Central memory CD8-positive, alpha-beta T cell (primary cell): ENCODE measurements around the gene MYL7.
"Not testable (repeated sequence)": the region's sequence is repeated elsewhere in the genome, so short reads cannot be mapped to it uniquely, and the experiment has no call there.

ENCODE experiments used
- ATAC-seq: fragments of 150-1000 bp; cut with Tn5 transposase; replicated peaks from 2 replicates; pipeline ENCODE4 v1.10.0; 2022; ENCODE audit warnings: mild to moderate bottlenecking, moderate FRiP score, moderate number of reproducible peaks; ENCODE audit not compliant: poor library complexity, severe bottlenecking; ENCODE audit errors: extremely low read depth
- DNase-seq, 2 donors: peaks; one replicate each; pipeline ENCODE4 v3.0.0; 2021; ENCODE audit warnings: low spot score in 2 of 2
- H3K27ac Mint-ChIP-seq: one replicate; pipeline ENCODE4 v1.8.0; 2022; ENCODE audit warnings: low read depth, mild to moderate bottlenecking, moderate library complexity, mixed read lengths
- H3K27me3 Mint-ChIP-seq: one replicate; pipeline ENCODE4 v1.8.0; 2022; ENCODE audit warnings: mixed read lengths
- H3K36me3 Mint-ChIP-seq: one replicate; pipeline ENCODE4 v1.8.0; 2022; ENCODE audit warnings: mild to moderate bottlenecking, moderate library complexity, mixed read lengths; ENCODE audit not compliant: insufficient read depth
- H3K4me1 Mint-ChIP-seq: one replicate; pipeline ENCODE4 v1.8.0; 2022; ENCODE audit warnings: mixed read lengths
- H3K4me3 Mint-ChIP-seq: one replicate; pipeline ENCODE4 v1.8.0; 2022; ENCODE audit warnings: mild to moderate bottlenecking, moderate library complexity, mixed read lengths
- H3K9me3 Mint-ChIP-seq: one replicate; pipeline ENCODE4 v1.8.0; 2022; ENCODE audit warnings: mixed read lengths

The MYL7 gene

DNA sequence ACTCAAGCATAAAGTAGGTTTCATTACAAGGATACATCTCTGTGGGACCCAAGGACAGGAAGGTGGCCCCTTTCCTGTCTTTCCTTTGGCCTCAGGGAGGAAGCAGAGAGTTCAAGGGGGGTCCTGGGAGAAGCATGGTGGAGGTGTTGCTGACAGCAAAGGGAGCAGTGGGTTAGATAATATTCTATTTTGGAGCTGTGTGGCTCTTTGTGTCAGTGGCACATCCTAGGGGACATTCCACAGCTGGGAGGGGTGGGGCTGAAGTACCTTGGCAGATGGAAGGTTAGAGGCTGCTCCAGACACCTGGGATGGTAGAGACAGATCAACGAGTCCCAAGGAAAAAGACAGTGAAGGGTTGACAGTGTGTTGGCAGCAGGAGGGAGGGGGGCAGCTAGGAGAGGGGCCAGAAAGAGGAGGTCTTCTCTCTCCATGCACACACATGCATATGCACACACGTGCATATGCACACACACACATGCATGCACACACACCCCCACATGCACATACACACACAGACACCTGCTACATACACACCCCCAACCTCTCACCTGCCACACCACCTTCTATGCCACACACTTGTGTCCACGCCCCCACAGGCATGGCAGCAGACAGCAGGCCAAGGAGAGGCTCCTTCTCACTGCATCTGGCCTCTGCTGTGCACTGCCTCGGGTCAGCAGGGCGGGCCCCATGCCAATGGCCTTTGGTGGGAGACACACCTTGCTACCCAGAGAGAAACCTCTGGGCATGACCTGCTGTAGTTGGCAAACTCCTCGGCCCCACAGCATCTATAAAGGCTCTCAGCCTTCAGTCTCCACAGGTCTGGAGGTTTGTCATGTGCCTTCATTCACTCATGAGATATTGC is 12.2 kb downstream of the MYL7 start:
- H3K36me3 Mint-ChIP-seq: peaks cover 3% of the 10 kb centered on the region
- no peaks in the 10 kb centered on the region for H3K27me3 Mint-ChIP-seq

DNA sequence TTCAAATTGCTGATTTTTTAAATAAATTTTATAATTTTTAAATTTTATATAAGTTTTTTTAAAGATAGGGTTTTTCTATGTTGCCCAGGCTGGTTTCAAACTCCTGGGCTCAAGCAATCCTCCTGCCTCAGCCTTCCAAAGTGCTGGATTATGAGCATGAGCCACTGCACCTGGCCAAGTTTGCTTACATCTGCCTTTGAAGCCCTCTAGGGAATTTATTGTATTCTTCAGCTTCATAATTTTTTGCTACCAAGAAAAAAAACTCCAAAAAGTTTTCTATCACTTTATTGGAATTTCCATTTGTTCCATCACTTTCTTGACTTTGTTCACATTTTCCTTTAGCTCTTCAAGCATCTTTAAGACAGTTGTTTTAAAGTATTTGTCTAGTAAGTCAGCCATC is 14.0 kb downstream of the MYL7 start:
- ATAC-seq: no peak
- no peaks in the 10 kb centered on the region for H3K9me3 Mint-ChIP-seq
- no peak overlapping the region for H3K4me3 Mint-ChIP-seq
- no peaks in the 10 kb centered on the region for H3K27me3 Mint-ChIP-seq
- no peak for DNase-seq
- peaks cover 16% of the 10 kb centered on the region for H3K4me1 Mint-ChIP-seq
- peaks cover 7% of the 10 kb centered on the region for H3K36me3 Mint-ChIP-seq
- H3K27ac Mint-ChIP-seq: no peak overlapping the region

More for the DNA sequence above, 12.2 kb downstream of the MYL7 start:
- DNase-seq: no peak
- no peak overlapping the region for H3K27ac Mint-ChIP-seq
- no peak for ATAC-seq
- no peaks in the 10 kb centered on the region for H3K9me3 Mint-ChIP-seq
- H3K4me1 Mint-ChIP-seq: peaks cover 5% of the 10 kb centered on the region
- H3K4me3 Mint-ChIP-seq: no peak overlapping the region

DNA sequence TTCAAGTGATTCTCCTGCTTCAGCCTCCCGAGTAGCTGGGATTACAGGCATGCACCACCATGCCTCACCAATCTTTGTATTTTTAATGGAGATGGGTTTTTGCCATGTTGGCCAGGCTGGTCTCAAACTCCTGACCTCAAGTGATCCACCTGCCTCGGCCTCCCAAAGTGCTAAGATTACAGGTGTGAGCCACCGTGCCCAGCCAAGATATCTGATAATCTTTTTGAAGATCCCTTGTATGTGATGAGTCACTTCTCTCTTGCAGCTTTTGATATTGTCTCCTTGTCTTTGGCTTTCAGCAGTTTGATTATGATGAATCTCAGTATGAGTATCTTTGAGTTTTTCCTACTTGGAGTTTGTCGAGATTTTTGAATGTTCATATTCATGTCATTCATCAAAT is 14.6 kb downstream of the MYL7 start:
- H3K4me3 Mint-ChIP-seq, ATAC-seq, DNase-seq, H3K36me3 Mint-ChIP-seq, H3K9me3 Mint-ChIP-seq, H3K27me3 Mint-ChIP-seq: not testable (repeated sequence)
- Mint-ChIP-seq H3K4me1 (peaks cover 16% of the 10 kb centered on the region), H3K27ac (peak overlapping the region; percentile 15)

DNA sequence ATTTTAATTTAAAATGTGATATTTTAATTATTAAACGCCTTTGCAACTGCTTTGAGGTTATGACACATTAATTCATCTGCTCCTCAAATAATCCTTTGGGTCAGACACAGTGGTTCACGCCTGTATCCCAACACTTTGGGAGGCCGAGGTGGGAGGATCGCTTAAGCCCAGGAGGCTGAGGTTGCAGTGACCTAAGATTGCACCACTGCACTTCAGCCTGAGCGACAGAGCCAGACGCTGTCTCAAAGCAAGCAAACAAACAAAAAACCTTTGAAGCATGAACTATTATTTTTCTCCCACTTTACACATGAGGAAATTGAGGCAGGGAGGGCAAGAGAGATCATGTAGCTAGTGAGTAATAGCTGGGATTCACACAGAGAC is 16.3 kb downstream of the MYL7 start:
- H3K36me3 Mint-ChIP-seq: peaks cover 8% of the 10 kb centered on the region
- no peaks in the 10 kb centered on the region for H3K27me3 Mint-ChIP-seq
- H3K9me3 Mint-ChIP-seq: no peaks in the 10 kb centered on the region
- ATAC-seq: no peak
- no peak for DNase-seq
- peak overlapping the region; percentile 16 for H3K27ac Mint-ChIP-seq
- H3K4me1 Mint-ChIP-seq: peaks cover 20% of the 10 kb centered on the region
- H3K4me3 Mint-ChIP-seq: peak overlapping the region; percentile 89

DNA sequence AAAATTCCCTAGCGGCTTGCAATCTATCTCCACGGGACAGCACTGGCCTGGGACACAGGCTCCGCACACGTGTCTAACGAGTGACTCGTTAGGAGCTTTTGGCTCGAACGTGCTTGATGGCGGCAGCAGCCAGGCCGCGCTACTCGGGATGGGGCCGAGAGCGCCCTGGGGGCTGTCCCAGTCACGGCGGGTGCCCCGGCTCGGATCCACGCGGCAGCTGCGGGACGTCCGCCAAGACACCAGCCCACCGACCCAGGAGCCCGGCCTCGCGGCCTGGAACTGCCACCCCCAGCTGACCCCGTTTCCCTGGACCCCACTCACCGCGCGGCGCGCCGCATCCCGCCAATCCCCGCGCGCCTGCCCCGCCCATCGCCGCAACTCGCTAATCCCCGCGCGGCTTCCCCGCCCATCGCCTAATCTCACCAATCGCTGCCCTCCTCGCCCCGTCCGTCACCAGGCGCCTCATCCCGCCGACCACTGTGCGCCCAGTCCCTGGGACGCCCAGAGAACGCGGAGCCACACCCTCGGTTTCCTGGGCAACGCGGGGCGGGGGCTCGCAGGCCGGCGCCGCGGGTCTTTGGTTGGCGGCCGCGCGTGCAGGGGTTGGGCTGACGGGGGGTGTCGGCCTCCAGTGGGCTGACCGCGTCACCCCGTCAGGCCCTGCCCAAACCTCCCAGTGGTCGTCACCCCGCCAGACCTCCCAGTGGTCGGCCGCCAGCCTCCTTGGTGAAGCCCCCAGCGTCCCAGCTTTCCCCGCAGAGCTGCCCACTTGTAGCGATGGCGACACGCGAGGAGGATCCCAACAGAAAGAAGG is 17.7 kb downstream of the MYL7 start, which contains the start of gene POLD2:
TSS of gene POLD2 (minus strand) at position 359 of the 814 bp plus-strand sequence. CDS start 1,495 bp downstream, outside the sequence.
- Mint-ChIP-seq H3K27me3 (no peaks in the 10 kb centered on the region), H3K4me3 (peak within 1 kb of the TSS; percentile 89), H3K4me1 (peaks cover 23% of the 10 kb centered on the region), H3K36me3 (peaks cover 12% of the 10 kb centered on the region), H3K27ac (peak within 1 kb of the TSS; percentile 96), H3K9me3 (no peaks in the 10 kb centered on the region)
- peak; percentile 88 to 93 for DNase-seq
- peak; percentile 100 for ATAC-seq

DNA sequence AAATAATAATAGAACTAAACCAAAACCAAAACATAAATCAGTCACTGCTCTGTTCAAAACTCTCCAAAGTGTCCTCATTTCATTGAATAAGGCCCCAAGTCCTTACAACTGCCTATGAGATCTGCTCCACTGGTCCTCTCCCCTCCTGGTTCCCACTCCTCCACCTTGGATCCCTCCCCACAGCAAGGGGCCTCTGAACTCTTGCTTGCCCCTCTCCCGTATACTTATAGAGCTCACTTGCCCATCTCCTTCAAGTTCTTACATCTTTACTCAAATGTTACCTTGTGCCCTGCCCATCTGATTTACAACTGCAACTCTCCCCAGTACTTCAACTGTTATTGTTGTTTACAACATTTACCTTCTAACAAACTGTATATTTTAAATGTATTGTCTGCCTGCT is 18.6 kb downstream of the MYL7 start:
- H3K27me3 Mint-ChIP-seq: no peaks in the 10 kb centered on the region
- no peak for ATAC-seq
- no peaks in the 10 kb centered on the region for H3K9me3 Mint-ChIP-seq
- no peak for DNase-seq
- peak overlapping the region; percentile 89 for H3K4me3 Mint-ChIP-seq
- peaks cover 23% of the 10 kb centered on the region for H3K4me1 Mint-ChIP-seq
- H3K27ac Mint-ChIP-seq: peak overlapping the region; percentile 64
- peaks cover 13% of the 10 kb centered on the region for H3K36me3 Mint-ChIP-seq

DNA sequence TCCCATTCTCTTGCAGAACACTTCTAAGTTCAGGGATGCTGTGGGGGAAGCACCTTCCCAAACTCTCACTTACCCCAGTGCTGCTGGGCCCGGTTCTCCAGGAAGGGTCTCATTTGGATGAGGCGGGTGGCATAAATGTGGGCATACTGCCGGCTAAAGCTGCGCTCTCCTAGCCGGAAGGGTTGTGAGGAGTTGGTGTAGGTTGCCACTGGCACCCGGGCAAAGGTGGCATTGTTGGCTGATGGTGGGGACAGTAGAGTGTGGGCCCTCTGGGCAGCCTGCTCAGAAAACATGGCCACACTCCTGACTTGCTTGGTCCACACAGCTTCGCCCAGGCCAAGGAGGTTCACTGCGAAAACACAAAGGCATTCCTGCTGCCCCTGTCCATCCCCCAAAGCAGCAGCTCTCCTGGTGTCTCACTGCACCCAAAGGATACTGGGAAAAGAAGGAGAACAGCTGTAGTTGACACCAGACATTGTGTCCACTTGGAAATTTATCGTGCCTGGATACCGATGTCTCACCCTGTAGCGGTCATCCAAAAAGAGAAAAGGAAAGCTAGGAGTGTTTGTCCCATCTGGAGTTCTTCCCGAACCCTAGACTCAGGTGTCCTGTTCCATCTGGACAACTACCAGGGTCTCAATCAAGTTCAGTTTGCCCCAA is 19.2 kb downstream of the MYL7 start:
- Mint-ChIP-seq H3K4me3 (peak overlapping the region; percentile 89), H3K4me1 (peaks cover 23% of the 10 kb centered on the region), H3K36me3 (peaks cover 13% of the 10 kb centered on the region), H3K27me3 (no peaks in the 10 kb centered on the region), H3K9me3 (no peaks in the 10 kb centered on the region), H3K27ac (peak overlapping the region; percentile 64)
- no peak for ATAC-seq
- DNase-seq: no peak

DNA sequence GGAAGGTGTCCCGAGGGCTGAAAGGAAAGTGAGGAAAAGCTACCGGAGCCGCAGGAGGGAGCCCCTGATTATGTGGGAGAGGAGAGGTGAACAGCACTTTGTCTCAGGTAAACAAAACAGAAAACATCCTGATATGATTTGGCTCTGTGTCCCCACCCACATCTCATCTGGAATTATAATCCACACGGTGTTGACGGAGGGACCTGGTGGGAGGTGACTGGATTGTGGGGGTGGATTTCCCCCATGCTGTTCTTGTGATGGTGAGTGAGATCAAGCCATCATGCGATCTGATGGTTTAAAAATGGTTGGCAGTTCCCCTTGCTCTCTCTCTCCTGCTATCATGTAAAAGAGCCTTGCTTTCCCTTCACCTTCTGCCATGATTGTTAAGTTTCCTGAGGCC is 20.7 kb downstream of the MYL7 start:
- Mint-ChIP-seq H3K9me3 (no peaks in the 10 kb centered on the region), H3K36me3 (peaks cover 16% of the 10 kb centered on the region), H3K4me3 (no peak overlapping the region), H3K27me3 (no peaks in the 10 kb centered on the region), H3K27ac (no peak overlapping the region), H3K4me1 (peaks cover 23% of the 10 kb centered on the region)
- DNase-seq (no peak), ATAC-seq (no peak)

DNA sequence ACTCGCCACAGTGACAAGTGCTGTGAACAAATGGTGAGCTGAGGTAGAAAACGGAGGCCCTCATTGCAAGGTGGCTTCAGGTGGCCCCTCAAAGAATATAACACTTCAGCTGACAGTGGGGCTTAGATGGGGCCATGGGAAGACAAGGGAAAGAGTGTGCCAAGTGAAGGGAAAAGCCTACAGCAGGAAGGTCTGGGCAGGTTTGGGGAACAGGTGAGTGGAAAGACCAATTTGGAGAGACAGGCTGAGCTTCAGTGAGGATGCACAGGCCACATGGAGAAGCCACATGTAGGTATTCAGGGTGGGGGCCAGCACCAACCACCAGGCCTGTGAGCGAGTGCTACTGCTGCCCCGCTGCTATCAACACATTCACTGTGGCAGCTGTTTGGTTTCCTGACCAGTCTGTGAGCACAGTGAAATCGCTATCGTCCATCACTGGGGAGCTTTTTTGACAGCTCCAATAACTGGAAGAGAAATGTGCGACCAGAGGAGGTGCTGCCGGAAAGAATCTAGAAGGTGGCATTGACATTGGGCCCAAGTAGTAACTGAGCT is 21.2 kb downstream of the MYL7 start:
- H3K4me3 Mint-ChIP-seq: no peak overlapping the region
- H3K27ac Mint-ChIP-seq: no peak overlapping the region
- H3K36me3 Mint-ChIP-seq: peaks cover 16% of the 10 kb centered on the region
- no peaks in the 10 kb centered on the region for H3K27me3 Mint-ChIP-seq
- ATAC-seq: no peak
- H3K9me3 Mint-ChIP-seq: no peaks in the 10 kb centered on the region
- no peak for DNase-seq
- H3K4me1 Mint-ChIP-seq: peaks cover 23% of the 10 kb centered on the region

DNA sequence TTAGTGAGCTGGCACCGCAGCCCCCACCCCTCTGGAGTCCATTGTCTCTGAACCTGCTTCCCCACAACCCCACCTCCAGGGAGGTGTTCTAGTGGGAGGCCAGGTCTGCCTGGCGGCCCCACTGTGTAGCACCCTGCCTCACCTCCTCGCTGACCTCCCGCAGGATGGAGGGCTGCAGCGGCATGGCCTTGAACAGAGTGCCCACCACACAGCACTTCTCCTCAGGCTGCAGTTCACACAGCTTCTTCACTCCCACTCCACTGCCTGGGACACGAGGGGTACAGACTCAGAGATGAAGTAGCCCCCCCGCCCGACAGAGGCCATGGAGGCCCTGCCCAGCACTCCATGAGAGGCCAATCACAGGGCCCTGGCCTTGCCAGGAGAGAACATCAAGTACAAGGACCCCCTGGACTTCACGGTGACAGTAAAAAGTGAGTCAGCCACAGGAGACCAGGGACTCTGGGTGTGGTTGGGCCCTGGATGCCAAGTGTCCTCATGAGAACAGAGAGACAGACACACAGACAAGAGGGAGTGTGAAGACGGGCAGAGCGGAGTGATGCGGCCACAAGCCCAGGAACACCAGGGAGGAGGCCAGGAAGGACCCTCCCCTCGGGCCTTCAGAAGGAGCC is 23.2 kb downstream of the MYL7 start:
- DNase-seq (no peak), ATAC-seq (no peak)
- Mint-ChIP-seq H3K27ac (no peak overlapping the region), H3K4me3 (no peak overlapping the region), H3K9me3 (no peaks in the 10 kb centered on the region), H3K27me3 (no peaks in the 10 kb centered on the region), H3K36me3 (peaks cover 9% of the 10 kb centered on the region), H3K4me1 (peaks cover 14% of the 10 kb centered on the region)

DNA sequence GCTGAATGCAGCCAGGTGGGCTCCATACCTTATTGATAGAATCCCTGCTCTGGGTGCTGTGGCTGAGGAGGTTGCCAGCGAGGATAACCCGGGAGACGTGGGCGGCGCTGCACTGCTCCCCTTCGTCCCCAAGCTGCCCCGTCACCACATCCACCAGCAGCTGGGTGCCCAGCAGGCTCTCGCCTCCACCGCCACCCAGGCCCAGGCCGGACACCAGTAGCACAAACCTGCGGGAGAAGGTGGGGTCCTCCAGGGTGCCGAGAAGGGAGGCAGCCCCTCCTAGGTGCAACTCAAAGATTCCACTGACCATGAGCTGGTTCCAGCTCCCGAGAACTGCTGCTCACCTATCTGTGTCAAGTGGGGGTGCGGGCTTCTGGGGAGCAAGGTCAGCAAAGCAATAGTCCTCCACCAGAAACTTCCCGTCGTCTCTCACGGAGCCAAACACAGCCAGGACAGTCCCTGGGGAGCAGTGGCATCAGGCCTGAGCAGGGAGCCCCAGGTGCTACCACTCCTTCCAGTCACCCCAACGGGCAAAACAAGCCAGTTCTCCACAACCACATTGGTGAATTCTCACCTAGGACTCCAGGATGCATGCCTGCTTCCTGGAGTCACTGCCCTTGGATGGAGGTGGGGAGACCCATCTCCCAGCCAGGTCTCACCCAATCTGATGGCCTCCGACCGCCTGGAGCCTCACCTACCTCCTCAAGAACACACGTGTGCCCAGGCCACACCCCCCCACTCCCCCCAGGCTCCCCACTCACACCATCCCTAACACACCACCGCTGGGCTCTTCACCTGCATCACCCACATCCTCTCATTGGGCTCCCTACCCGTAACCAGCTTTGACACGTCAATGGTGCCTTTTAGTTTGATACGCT is 24.1 kb downstream of the MYL7 start:
- no peaks in the 10 kb centered on the region for H3K9me3 Mint-ChIP-seq
- peaks cover 9% of the 10 kb centered on the region for H3K36me3 Mint-ChIP-seq
- peaks cover 8% of the 10 kb centered on the region for H3K4me1 Mint-ChIP-seq
- H3K27me3 Mint-ChIP-seq: no peaks in the 10 kb centered on the region
- no peak for DNase-seq
- no peak overlapping the region for H3K4me3 Mint-ChIP-seq
- ATAC-seq: no peak
- H3K27ac Mint-ChIP-seq: no peak overlapping the region
